HG03354 (cell line): Measurements from ENCODE around the gene AFF2.
A peak's percentile ranks its signal among the peaks of the same experiment; 100 is the strongest.

Experiments
- ATAC-seq: cut with Tn5 transposase; IDR thresholded peaks from one replicate; pipeline ENCODE4 v1.9.1; 2021; ENCODE audit warnings: mild to moderate bottlenecking; ENCODE audit not compliant: unreplicated experiment, poor library complexity, severe bottlenecking

AFF2 gene

GRCh38 chrX:148691456-148691855 lies 191.0 kb downstream of the AFF2 start:
- ATAC-seq, result no peak

GRCh38 chrX:148695255-148695654 lies 194.8 kb downstream of the AFF2 start:
- no peak for ATAC-seq

- peak; percentile 50 for ATAC-seq
Measured at GRCh38 chrX:148698221-148698620, 197.8 kb downstream of the AFF2 start.

- ATAC-seq, result no peak
Measured at GRCh38 chrX:148700021-148700420, 199.6 kb downstream of the AFF2 start.

- no peak for ATAC-seq
Measured at GRCh38 chrX:148713981-148714380, 213.6 kb downstream of the AFF2 start.

- ATAC-seq, result no peak
Measured at GRCh38 chrX:148715361-148715760, 214.9 kb downstream of the AFF2 start.

GRCh38 chrX:148722966-148723365 lies 222.5 kb downstream of the AFF2 start:
- ATAC-seq, result no peak

GRCh38 chrX:148723551-148723950 lies 223.1 kb downstream of the AFF2 start:
- no peak for ATAC-seq

- no peak for ATAC-seq
Measured at GRCh38 chrX:148728901-148729300, 228.5 kb downstream of the AFF2 start.

GRCh38 chrX:148732743-148733142 lies 232.3 kb downstream of the AFF2 start:
- ATAC-seq, result no peak

GRCh38 chrX:148741441-148741840 lies 241.0 kb downstream of the AFF2 start:
- ATAC-seq, result no peak

- ATAC-seq, result no peak
Measured at GRCh38 chrX:148755111-148755510, 254.7 kb downstream of the AFF2 start.

GRCh38 chrX:148763896-148764295 lies 263.5 kb downstream of the AFF2 start:
- no peak for ATAC-seq

- ATAC-seq, result no peak
Measured at GRCh38 chrX:148768296-148768695, 267.9 kb downstream of the AFF2 start.

- no peak for ATAC-seq
Measured at GRCh38 chrX:148771440-148771839, 271.0 kb downstream of the AFF2 start.

- ATAC-seq, result no peak
Measured at GRCh38 chrX:148774276-148774675, 273.9 kb downstream of the AFF2 start.

- ATAC-seq, result no peak
Measured at GRCh38 chrX:148784137-148784536, 283.7 kb downstream of the AFF2 start.

- ATAC-seq, result no peak
Measured at GRCh38 chrX:148784856-148785255, 284.4 kb downstream of the AFF2 start.

GRCh38 chrX:148785256-148785655 lies 284.8 kb downstream of the AFF2 start:
- ATAC-seq, result no peak

GRCh38 chrX:148788449-148788848 lies 288.0 kb downstream of the AFF2 start:
- no peak for ATAC-seq

- ATAC-seq, result no peak
Measured at GRCh38 chrX:148794350-148794749, 293.9 kb downstream of the AFF2 start.

GRCh38 chrX:148804579-148805355 lies 304.4 kb downstream of the AFF2 start:
- no peak for ATAC-seq
